ENCODE measurements around the gene CDK2AP2.

CDK2AP2 gene

GRCh38 chr11:67464411-67465188 is 43.4 kb downstream of the CDK2AP2 start:
- no peak for FAIRE-seq

GRCh38 chr11:67463680-67464410 is 44.1 kb downstream of the CDK2AP2 start:
- no peak for FAIRE-seq

GRCh38 chr11:67463186-67463585 is 44.8 kb downstream of the CDK2AP2 start:
- FAIRE-seq = no peak

DNA sequence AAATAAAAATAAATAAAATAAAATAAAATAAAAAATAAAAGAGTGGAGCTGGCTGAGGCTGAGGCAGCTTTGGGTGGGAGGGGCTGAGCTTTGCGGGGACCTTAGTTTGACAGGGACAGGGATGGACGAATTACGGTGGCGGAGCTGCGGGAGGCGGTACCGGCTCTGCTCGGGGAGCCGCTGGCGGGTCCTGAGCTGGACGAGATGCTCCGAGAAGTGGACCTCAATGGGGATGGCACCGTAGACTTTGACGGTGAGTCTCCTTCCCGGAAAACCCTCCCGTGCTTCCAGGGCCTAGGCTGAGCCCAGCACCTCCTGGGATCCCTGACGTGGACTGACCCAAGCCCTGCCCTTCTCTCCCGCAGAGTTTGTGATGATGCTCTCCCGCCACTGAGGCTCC is 49.7 kb downstream of the CDK2AP2 start:
- FAIRE-seq = no peak

DNA sequence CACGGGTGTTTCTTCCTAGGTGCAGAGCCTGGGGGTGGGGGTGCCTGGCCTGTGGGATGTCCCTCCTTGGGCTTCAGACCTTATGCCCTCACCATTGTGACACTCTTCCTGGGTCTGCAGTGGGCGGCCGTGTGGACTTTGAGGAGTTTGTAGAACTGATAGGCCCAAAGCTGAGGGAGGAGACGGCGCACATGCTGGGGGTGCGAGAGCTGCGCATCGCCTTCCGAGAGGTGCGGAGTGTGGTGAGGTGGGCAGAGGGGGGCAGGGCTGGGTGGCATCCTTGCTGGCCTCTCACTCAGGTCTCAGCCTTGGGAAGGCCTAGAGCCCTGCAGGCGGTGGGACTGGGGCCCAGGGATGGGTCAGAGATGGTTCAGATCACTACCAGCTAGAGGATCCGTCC is 50.5 kb downstream of the CDK2AP2 start:
- no peak for FAIRE-seq
